GM23248 (cell line): ENCODE results near the gene VPS13D.

Experiments
- EZH2 ChIP-seq: fragments of 200-600 bp; sonication (generic); IDR thresholded peaks from 2 replicates; pipeline ENCODE4 v1.6.1; 2018; ENCODE audit warnings: antibody characterized with exemption, mild to moderate bottlenecking; ENCODE audit not compliant: insufficient read depth, poor library complexity, severe bottlenecking
- EZH2phosphoT487 ChIP-seq: fragments of 200-600 bp; sonication (generic); IDR thresholded peaks from 2 replicates; pipeline ENCODE4 v1.6.1; 2018; ENCODE audit warnings: antibody characterized with exemption, moderate library complexity, mild to moderate bottlenecking, low read depth; ENCODE audit not compliant: insufficient read depth

GRCh38 chr1:12206238-12206637, 23.6 kb upstream of the VPS13D start:
- TF ChIP-seq EZH2 (no peak), EZH2phosphoT487 (no peak)
